GM12874 (cell line): ENCODE results near the gene PPME1.

Experiments
- TF ChIP-seq, protein P1 (sequence below): IDR thresholded peaks from 2 replicates; pipeline ENCODE4 v1.5.1; 2011; ENCODE audit warnings: low read depth, mild to moderate bottlenecking, control low read depth, low read length, moderate library complexity; ENCODE audit not compliant: insufficient read depth

PPME1 gene

GRCh38 chr11:74255741-74256375 is 84.8 kb downstream of the PPME1 start:
- TF ChIP-seq, protein P1, sequence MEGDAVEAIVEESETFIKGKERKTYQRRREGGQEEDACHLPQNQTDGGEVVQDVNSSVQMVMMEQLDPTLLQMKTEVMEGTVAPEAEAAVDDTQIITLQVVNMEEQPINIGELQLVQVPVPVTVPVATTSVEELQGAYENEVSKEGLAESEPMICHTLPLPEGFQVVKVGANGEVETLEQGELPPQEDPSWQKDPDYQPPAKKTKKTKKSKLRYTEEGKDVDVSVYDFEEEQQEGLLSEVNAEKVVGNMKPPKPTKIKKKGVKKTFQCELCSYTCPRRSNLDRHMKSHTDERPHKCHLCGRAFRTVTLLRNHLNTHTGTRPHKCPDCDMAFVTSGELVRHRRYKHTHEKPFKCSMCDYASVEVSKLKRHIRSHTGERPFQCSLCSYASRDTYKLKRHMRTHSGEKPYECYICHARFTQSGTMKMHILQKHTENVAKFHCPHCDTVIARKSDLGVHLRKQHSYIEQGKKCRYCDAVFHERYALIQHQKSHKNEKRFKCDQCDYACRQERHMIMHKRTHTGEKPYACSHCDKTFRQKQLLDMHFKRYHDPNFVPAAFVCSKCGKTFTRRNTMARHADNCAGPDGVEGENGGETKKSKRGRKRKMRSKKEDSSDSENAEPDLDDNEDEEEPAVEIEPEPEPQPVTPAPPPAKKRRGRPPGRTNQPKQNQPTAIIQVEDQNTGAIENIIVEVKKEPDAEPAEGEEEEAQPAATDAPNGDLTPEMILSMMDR = peak; percentile 82

DNA sequence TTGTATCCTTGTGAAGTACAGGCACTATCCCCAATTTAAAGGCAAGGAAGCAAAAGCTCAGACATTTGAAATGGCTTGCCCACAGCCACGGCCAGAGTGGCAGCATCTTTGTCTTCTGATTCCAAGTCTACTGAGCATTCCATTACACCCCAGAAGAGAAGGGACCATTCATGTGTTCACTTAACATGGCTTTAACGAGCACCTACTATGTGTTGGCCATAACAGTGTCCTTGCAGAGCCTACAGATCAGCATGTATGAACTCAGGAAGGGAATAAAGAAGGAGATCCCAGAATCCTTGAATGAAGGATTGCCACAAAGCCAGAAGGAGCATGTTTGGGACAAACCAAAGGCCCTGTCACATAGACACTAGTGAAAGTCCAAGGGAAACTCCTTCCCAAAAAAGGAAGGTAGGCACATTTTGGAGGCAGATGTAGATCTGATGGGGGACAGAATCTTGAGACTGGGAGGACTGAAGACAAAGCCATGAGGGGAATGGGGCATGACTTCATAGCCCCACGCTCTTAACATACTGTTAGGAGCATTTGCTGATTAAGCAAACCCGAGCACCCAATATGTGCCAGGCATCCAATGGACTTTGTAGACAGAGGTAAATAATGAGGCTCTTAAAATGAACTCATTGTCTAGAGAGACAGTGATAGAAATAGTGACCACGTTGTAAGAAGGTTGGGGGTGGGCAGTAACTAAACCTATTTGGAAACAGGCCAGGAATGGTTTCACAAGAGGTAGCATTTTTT is 85.5 kb downstream of the PPME1 start:
- TF ChIP-seq, protein P1 = no peak

DNA sequence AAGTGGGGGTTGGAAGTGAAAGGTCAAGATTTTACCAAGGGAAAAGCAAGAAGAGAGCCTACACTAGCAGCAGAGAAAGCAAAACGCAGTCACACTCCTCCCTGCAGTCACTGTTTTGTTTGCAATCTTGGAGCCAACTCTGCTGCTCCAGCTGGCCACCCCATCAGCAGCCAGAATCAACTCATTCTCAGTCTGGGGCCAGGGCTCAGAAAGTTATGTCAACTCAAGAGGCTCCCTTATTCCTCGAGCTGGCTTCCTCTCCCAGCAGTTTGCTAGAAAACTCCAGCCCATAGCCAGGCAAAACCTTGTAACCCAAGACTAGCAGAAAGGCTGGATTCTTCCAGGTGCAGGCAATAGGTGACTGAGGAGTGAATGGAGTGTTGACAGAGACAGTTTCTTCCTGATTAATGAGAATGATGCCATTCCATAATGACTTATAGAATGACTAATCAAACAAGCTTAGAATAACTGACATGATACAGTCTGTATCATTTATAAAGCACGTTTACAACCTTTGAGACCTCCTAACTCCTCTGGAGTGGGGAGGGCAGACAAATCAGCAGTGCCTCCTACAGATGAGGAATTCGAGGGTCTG is 87.0 kb downstream of the PPME1 start:
- TF ChIP-seq, protein P1 = no peak

- TF ChIP-seq, protein P1 = no peak
Measured at GRCh38 chr11:74262725-74263124, 91.6 kb downstream of the PPME1 start.

GRCh38 chr11:74265256-74265655 is 94.2 kb downstream of the PPME1 start:
- TF ChIP-seq, protein P1 = no peak

DNA sequence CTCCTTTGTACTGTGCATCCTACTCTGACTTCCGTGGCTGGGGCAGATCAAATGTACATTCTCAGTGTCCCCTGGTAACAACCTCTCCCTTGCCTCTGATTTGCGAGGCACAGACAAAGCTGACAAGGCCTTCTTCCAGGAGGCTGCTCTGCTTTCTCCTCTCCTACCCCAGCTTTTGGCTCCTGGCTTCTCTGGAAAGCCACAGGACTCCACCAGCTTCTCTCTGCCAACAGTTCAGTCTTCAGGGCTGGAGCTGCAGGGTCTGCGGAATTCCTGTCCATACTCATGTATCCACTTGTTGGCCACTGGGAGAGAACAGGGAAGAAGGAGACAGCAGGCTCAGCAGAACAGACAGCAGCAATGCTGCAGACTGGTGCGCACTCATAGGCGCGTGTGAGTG is 95.9 kb downstream of the PPME1 start:
- TF ChIP-seq, protein P1 = no peak

GRCh38 chr11:74268456-74268855 is 97.4 kb downstream of the PPME1 start:
- TF ChIP-seq, protein P1 = no peak
